ENCODE data around the gene KRTAP10-5. TPM values are rescaled to one million over a fixed set of nuclear protein-coding genes. Genes with fewer than 3 reads are reported as not detected.
A peak's percentile ranks its signal among the peaks of the same experiment; 100 is the strongest.
"Not testable (repeated sequence)": the region's sequence is repeated elsewhere in the genome, so short reads cannot be mapped to it uniquely, and the experiment has no call there.

KRTAP10-5 gene
- total RNA-seq, 1 donor from 2014 or later: not detected

DNA sequence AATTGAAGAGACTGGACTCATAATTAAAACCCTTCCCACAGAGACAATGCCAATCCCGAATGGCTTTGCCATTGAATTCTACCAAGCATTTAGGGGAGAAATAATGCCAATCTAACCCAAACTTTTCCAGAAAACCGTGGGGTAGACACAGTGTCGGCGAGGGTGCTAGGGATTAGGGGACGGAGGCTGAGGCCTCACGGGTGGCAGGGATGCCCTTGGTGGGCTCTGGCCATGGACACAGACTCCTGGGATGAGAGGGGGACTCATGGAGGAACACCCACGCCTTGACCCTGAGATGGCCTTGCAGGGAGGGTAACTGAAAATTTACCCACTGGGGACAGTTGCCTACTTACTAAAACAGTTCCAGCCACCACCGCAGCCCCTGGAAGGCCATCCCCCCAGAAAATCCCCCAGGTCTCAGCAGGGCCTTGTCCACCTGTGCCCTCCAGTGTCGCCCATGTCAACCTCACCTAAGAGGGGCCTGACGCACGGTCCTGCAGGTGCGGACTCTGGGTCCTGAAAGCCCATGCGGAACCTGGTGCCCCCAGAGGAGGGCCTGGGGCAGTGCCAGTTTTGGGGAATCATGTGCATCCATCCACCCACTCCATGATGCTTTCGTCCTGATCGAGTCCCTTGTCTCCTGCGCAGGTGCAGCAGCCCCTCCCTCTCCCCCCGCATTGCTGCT is 1.9 kb downstream of the KRTAP10-5 start:
- peaks cover 6% of the 10 kb centered on the region for H3K4me1 Mint-ChIP-seq
- no peak for TF ChIP-seq CTCF (conservative IDR thresholded peaks at IDR 0.05)
- DNase-seq (ENCODE audit: low read depth, low spot score): no peak

GRCh38 chr21:44576025-44576420 is 4.4 kb downstream of the KRTAP10-5 start:
- Mint-ChIP-seq H3K27me3 (ENCODE audit: low read depth) (peaks cover 2% of the 10 kb centered on the region), H3K4me1 (no peaks in the 10 kb centered on the region), H3K27ac (ENCODE audit: unreplicated experiment) (no peak overlapping the region), H3K36me3 (ENCODE audit: low read depth) (peaks cover 8% of the 10 kb centered on the region), H3K9me3 (peaks cover 11% of the 10 kb centered on the region), H3K4me3 (no peak overlapping the region)
- no peak for DNase-seq (ENCODE audit: low read depth, low spot score)
- TF ChIP-seq CTCF (conservative IDR thresholded peaks at IDR 0.05): no peak

More for the DNA sequence above, 1.9 kb downstream of the KRTAP10-5 start:
- H3K4me3 Mint-ChIP-seq: no peak overlapping the region
- H3K9me3 Mint-ChIP-seq: peaks cover 12% of the 10 kb centered on the region
- peaks cover 9% of the 10 kb centered on the region for H3K27me3 Mint-ChIP-seq (ENCODE audit: low read depth)
- peaks cover 17% of the 10 kb centered on the region for H3K36me3 Mint-ChIP-seq (ENCODE audit: low read depth)
- no peak overlapping the region for H3K27ac Mint-ChIP-seq (ENCODE audit: unreplicated experiment)

DNA sequence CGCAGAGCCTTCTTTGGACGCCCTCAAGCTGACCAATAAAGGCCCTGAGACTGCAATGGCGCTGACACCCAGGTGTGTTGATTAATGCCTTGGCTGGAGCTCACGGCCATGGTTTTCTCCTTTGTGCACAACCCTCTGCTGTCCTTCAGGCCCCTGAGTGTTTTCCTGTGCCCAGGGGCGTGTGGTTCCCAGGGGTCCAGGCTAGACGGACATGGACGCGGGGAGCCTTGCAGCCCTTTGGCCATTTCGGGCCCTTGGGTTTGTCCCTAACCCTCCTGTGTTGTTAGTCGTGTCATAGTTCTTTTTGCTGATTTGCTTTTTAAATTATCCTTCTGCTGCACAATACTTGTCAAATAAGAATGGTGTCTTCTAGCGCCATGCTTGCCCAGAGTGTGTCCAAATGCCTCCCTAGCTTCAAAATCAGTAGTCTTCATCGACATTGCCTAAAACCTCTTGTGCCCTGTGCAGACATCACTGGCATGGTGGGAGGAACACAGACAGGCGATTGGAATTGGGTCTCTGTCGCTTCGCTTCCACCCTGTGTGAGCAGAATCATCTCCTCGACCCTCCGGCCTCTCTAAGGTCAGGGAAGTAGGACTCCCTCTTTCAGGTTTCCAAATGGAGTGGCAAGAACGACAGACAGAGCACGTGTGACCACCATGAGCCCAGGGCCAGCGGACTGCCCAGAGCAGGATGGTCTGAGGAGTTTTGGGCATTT is 4.9 kb downstream of the KRTAP10-5 start:
- no peak overlapping the region for H3K27ac Mint-ChIP-seq (ENCODE audit: unreplicated experiment)
- no peak for DNase-seq (ENCODE audit: low read depth, low spot score)

GRCh38 chr21:44574457-44575306 is 5.7 kb downstream of the KRTAP10-5 start:
- TF ChIP-seq CTCF (conservative IDR thresholded peaks at IDR 0.05): no peak
- H3K9me3 Mint-ChIP-seq: peaks cover 13% of the 10 kb centered on the region
- DNase-seq (ENCODE audit: low read depth, low spot score): no peak
- H3K27me3 Mint-ChIP-seq (ENCODE audit: low read depth): peaks cover 2% of the 10 kb centered on the region
- H3K4me3 Mint-ChIP-seq: no peak overlapping the region
- no peak overlapping the region for H3K27ac Mint-ChIP-seq (ENCODE audit: unreplicated experiment)
- no peaks in the 10 kb centered on the region for H3K4me1 Mint-ChIP-seq
- peaks cover 11% of the 10 kb centered on the region for H3K36me3 Mint-ChIP-seq (ENCODE audit: low read depth)

More for the DNA sequence above, 4.9 kb downstream of the KRTAP10-5 start:
- TF ChIP-seq CTCF (conservative IDR thresholded peaks at IDR 0.05): no peak
- Mint-ChIP-seq H3K36me3 (ENCODE audit: low read depth) (peaks cover 10% of the 10 kb centered on the region), H3K9me3 (peaks cover 11% of the 10 kb centered on the region), H3K4me1 (no peaks in the 10 kb centered on the region), H3K27me3 (ENCODE audit: low read depth) (peaks cover 2% of the 10 kb centered on the region), H3K4me3 (no peak overlapping the region)

GRCh38 chr21:44573630-44574456 is 6.6 kb downstream of the KRTAP10-5 start, which contains the start of gene KRTAP10-4:
KRTAP10-4 (plus strand) TSS chr21:44573729; CDS start chr21:44573759, 30 bp downstream.
- DNase-seq (ENCODE audit: low read depth, low spot score); H3K4me1 Mint-ChIP-seq; H3K27me3 Mint-ChIP-seq (ENCODE audit: low read depth); H3K4me3 Mint-ChIP-seq: not testable (repeated sequence)
- Mint-ChIP-seq H3K27ac (ENCODE audit: unreplicated experiment) (peak within 1 kb of the TSS; percentile 43), H3K9me3 (peaks cover 13% of the 10 kb centered on the region), H3K36me3 (ENCODE audit: low read depth) (peaks cover 11% of the 10 kb centered on the region)

Data from neural crest cell (in vitro differentiated cells).